SKM-1 (cell line): ENCODE results near the gene CCNE1.
"Not testable (repeated sequence)": the region's sequence is repeated elsewhere in the genome, so short reads cannot be mapped to it uniquely, and the experiment has no call there.

Source experiments
- DNase-seq: peaks from one replicate; lab custom pipeline; 2025; ENCODE audit not compliant: unreplicated experiment; lab: John Stamatoyannopoulos, UW

CCNE1 gene

DNA sequence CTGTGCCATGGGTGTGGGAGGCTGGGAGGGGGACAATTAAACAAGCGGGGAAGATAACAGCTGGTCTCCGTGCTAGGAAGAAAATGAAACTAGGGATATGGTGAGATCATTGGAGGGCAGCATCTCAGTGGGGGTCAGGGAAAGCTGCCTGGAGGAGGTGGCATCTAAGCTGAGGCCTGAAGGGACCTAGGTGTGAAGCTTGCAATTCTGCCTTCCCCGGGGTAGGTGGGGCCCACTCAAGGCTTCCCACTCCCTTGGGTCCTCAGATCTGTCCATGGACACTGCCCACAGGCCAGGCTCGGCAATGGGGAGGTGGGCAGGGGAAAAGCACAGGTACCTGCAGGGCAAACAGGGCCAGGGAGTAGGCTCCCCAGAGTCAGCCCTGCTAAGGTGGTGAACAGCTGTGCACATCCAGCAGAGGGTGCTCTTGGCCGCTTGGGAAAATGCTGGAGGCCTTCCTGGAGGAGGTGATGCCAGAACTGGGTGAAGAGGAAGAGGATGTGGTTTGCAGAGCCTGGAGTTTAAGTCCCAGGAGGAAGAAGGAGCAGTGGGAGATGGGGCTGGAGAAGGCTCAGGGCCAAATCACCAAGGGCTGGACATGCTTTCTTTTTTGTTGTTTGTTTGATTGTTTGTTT, 25.7 kb upstream of the CCNE1 start:
- no peak for DNase-seq

DNA sequence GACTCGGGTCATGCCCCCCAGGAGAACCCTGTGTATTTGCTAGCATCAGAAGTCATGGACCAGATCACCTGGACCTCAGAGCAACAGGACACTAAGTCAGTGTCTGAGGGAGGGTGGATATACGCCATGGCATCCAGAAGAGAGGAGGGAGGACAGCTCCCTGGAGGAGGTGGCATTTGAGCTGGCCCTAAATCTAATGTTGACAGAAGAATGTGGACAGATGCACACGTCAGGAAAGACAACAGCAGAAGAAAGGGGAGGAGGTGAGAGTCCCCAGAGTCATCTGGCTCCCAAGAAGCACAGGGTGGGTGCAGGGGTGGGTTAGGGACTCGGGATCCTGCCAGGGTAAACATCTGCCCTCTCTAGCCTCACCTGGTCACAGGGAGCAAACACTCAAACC, 24.5 kb upstream of the CCNE1 start:
- no peak for DNase-seq

DNA sequence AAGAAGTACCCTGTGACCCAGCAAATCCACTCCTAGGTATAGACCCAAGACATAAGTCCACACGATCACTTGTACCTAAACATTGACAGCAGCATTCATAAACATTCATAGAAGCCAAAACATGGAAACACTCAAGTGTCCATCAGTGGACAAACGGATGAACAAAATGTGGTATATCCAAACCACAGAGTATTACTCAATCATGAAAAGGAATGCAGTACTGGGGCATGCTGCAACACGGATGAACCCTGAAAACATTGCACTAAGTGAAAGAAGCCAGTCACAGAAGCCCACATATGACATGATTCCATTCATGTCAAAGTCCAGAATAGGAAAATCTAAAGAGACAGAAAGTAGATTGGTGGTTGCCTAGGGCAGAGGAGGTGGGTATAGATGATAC, 22.8 kb upstream of the CCNE1 start:
- DNase-seq = peak; percentile 41

DNA sequence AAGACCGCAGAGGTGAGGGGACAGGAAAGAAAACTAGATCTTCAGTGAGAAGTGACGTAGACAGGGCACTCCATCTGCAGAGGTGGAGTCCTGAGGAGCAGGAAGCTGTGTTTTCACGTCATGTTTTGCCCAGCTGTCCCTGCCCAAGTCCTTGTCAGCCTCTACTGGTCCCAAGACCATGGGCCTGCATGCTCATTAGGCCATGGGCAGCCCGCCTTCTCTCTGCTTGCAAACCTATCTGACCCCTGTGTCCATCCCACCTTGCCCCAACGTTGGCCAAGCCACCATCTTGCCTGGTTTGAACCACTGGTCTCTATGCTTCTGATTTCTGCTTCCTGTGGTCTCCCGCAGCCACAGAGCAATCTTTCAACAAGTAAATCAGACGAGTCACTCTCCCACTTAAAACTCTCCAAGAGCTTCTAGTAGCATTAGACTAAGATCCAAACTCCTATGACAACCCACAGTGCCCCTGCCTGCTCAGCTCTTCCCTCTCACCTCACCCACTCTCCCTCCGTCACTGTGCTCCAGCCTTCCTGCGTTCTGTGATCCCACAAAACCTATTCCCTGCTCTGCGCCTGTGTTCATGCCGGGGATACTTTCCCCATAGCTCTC, 18.6 kb upstream of the CCNE1 start:
- DNase-seq = no peak

DNA sequence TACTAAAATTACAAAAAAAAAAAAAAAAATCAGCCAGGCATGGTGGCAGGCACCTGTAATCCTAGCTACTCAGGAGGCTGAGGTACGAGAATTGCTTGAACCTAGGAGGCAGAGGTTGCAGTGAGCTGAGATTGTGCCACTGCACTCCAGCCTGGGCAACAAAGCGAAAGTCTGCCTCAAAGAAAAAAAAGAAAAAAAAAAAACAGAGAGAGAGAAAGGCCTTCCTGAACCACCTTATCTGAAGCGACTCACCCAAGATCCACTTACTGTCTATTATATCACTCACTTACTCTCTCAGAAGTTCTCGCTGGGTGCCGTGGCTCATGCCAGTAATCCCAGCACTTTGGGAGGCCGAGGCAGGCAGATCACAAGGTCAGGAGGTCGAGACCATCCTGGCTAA, 17.3 kb upstream of the CCNE1 start:
- not testable (repeated sequence) for DNase-seq

DNA sequence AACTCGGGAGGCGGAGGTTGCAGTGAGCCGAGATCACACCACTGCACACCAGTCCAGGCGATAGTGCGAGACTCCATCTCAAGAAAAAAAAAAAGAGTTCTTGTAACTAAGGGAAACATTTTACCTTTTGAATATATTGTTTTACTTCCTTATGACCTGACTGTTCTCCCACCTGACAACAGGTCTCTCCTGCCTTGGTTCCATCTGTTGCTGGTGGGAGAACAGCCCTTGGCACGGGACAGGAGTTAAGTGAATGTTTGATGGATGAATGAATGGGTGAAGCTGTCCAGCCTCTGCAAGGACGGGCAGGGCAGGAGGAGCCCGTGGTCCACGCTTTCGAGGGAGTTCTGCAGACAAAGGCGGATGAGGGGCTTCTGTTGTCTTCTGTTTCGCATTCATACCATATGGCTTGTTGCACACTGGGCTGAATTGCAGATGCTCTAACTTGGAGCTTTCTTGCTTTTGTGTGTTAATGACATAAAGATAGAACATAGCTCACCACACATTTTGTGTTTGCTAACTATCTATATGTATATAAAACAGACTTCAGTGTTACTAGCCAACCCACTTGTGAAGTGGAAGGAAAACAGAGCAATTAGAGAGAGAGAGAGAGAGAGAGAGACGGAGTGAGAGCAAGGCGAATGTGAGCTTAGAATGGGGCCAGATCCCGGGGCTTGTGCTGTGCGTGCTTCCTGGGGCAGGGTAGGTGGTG, 16.2 kb upstream of the CCNE1 start:
- no peak for DNase-seq

DNA sequence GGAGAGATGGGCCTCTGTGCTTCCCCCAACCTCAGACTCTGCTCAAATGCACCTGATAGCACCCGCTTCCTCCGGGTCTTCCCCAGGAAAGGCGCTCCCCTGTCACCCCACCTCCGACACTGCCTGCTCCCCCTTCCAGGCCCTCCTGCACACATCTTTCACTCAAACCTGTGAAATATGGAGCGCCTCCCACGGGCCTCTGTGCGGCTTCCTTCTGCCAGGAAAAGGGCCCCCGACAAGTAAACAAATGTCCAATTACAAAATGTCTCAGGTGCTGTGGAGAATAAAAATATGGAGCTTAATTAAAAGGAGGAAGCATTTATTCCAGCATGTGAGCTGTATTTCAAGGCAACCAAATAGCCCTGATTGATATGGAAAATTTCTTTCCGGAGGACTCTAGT, 15.6 kb upstream of the CCNE1 start:
- no peak for DNase-seq

DNA sequence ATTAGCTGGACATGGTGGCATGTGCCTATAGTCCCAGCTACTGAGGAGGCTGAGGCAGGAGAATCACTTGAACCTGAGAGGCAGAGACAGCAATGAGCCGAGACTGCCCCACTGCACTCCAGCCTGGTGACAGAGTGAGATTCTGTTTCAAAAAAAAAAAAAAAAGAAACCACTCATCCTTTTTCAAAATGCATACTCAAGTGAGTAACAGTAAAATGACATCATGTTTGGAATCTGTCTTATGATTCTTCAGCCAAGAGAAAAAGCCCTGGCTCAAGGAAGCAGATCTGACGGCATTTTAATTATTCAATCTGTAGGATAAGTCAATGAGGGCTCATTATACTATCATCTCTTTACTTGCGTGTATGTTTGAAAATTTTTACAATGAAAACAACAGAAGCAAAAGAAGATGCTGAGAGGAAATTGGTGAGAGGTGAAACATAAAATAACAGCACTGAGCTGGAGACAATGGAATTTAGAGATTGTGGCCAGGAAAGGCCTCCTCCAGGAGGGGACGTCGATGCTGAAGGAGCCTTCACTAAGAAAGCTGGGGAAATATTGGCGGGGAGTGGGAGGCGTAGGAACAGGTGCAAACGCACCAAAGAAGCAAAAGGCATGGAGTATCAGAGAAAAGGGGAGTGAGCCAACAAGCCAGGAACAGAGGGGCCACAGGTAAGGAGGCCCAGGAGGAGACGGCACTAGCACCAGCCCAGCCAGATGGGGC, 12.9 kb upstream of the CCNE1 start:
- DNase-seq = no peak

DNA sequence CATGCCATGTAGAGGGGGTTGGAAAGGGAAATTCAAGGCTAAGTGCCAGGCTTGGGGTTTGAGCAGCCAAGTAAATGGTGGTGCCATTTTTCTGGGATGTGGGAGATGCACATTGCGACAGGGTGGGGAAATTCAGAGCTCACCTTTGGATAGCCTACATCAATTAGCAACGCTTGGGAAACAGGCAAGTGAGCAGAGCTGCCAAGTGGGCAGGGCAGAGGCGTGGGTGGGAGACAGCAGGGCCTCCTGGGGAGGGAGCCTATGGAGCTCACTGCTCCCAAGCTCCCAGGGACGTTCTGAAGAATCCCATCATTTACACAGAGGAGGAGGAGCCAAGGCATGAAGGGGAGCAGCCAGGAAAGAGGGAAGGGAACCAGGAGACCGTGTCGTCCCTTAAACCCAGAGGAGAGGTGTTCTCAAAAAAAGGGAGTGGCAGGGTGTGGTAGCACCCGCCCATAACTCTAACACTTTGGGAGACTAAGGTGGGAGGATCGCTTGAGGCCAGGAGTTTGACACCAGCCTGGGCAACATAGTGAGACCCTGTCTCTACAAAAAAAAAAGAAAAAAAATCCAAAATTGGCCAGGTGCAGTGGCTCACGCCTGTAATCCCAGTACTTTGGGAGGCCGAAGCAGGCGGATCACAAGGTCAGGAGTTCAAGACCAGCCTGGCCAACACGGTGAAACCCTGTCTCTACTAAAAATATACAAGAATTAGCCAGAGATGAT, 11.5 kb upstream of the CCNE1 start:
- DNase-seq = no peak

DNA sequence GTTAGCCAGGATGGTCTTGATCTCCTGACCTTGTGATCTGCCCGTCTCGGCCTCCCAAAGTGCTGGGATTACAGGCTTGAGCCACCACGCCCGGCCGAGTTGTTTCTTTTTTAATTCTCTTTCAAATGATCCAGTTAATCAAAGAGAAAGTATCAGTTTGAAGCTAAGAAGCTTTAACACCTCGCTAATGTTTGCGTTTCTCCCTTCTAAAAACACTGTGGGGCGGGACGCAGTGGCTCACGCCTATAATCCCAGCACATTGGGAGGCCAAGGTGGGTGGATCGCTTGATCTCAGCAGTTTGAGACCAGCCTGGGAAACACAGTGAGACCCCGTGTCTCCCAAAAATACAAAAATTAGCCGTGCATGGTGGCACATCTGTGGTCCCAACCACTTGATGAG, 7.8 kb upstream of the CCNE1 start:
- DNase-seq = not testable (repeated sequence)

DNA sequence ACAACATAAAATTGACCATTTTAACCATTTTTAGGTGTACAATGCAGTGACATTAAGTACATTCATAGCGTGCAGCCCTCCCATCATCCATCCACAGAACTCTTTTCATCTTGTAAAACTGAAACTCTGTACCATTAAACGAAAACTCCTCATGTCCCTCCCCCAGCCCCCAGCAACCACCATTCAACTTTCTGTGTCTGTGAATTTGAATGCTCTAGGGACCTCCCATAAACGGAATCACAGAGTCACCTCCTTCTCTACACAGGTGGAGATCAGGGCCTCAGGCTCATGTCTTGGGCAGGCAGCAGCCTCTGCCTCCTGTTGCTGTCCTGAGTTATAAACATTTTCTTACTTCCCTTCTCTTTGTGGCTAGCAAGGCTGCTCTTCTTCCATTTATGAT, 7.3 kb upstream of the CCNE1 start:
- DNase-seq = no peak

DNA sequence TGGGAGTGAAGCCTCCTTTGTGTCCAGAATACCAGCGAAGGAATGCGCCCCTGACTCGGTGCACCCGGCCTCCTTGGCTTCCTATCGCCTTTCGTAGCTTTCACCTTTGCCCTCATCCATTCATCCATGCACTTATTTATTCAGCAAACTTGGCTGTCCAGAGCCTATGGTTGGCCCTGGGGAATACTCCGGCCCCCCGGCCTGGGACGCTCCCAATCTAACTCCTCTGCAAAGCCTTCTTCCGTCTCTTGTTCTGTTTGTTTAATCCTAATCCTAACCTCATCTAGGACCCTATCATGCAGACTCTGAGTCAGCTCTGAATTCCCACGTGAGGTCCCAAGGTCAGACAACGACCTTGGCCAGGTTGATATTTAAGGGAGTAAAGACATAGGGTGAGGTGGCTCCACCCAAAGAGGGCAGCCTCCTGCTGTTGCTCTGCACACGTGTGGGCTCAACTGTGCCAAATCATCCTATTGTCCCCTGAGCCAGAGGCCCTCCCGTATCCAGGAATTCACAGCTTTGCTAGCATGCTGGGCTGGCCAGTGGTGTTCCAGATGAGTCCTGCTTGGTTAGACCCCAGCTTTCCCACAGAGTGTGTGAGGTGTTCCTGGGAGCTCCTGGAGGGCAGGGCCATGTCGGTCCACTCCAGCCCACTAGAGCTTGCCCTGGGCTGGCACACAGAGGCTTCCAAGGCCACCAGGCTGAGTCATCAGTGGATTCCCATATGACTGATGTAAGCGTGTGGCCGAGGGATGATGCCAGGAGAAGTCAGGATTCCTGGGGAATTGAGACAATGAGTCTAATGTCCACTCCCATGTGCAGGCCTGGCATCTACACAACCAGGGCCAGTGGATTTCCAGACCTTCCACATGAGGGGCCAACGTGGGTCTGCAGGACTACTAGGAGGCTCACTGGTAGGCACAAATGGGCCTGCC, 6.5 kb upstream of the CCNE1 start:
- DNase-seq = no peak

DNA sequence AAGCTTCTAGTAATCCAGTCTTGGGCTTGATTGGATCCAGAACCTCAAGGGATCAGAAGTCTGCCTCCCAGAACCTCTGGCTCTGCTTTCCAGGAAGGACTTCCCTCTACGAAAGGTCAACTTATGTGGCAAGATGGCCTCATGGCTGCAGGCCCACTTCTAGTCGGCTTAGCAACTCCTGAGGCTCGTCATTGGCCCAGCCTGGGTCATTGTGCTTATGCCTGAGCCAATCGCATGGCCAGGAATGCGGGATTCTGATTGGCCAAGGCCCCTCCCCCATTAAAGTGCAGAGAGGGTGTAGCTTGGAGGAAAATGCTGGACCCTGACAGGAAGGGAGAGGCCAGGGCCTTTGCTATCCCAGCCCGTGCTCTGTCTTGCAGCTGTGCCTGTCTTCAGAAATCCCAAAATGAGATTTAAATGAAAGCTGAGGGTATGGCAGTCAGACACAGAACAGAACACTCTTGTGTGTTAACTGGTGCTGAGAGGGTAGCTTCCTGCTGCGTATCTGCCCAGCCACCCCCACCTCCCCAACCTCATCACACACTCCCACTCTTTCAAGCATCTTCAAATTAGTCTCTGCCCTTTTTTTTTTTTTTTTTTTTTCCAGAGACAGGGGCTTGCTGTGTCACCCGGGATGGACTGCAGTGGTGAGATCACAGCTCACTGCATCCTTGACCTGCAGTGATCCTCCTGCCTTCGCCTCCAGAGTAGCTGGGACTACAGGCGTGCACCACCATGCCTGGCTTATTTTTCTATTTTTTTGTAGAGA, 5.5 kb upstream of the CCNE1 start:
- no peak for DNase-seq

DNA sequence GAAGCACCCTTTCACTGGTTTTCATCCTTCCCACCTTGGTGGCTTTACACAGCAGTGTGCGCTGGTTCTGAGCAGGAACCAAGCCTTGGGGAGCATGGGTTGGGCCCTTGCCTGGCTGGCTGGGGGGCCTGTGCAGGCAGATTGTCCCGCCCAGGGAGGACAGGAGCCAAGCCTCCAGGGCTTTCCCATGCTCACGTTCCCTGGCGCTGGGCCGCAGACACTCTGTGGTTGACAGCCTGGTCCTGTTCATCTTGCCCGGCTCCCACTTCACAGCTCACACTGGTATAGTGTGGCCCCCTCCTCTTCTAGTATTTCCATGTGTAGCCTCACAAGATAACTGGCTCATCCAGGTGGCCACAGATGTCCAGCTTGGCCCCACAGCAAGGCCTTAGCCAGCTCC, 4.6 kb upstream of the CCNE1 start:
- DNase-seq = no peak

DNA sequence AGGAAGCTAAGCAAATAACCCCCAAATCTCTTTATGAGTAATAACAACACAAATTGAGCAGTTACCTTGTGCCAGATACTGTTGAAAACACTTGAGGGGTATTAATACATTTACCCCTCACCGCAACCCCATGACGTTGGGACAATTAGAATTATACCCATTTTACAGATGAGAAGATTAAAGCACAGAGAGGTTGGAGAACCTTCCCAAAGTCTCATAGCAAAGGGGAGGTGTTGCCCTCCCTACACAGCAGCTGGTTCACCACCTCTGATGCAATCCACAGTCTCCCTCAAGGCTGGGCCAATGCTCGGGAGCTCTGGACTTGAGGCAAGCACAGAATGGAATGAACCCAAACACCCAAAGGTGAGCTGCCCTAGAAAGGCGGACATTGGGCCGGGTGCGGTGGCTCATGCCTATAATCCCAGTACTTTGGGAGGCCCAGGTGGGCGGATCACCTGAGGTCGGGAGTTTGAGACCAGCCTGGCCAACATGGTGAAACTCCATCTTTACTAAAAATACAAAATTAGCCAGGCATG, 3.9 kb upstream of the CCNE1 start:
- no peak for DNase-seq

DNA sequence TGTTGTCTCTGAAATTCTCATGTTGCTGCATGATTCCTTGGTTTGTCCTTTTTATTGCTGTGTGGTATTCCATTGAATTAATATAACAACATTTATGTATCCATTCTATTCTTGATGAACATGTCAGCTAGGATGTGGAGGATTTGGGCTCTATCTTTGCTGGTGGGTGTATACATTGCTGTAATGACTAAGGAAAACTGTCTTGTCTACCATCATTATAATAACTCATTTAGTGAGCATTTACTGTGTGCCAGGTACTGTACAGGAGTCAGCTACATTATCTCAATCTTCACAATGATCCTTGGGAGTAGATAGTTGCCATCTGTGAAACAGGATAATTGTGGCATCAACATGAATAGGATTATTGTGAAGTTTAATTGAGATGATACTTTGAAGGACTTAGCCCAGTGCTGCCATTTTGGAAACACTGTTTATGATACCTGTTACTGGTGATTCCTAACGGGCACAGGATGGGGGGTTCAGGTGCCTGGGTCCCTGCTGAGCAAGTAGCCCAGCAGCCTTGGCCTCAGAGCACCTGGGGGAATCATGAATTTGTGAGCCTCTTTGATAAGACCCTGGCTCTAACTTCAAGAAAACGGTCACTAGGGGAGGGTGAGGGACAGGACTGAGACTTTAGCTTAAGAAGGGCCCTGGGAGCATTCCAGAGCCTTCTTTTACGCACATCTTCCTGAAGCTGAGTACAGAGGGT, 1.8 kb upstream of the CCNE1 start:
- no peak for DNase-seq

DNA sequence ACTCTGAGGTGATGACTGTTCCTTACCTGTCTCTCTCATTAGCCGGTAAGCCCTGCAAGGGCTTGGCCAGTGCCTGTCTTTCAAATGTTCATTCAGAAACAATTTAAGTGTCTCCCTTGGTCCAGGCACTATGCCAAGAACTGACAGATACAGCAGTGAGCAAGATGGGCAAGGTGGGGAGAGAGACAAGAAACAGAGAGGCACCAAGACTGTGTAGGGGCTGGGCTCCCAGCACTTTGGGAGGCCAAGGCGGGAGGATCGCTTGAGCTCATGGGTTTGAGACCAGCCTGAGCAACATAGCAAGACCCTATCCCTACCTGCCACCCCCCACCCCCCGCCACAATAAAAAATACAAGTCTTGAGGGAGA, 1.3 kb upstream of the CCNE1 start:
- DNase-seq = no peak

DNA sequence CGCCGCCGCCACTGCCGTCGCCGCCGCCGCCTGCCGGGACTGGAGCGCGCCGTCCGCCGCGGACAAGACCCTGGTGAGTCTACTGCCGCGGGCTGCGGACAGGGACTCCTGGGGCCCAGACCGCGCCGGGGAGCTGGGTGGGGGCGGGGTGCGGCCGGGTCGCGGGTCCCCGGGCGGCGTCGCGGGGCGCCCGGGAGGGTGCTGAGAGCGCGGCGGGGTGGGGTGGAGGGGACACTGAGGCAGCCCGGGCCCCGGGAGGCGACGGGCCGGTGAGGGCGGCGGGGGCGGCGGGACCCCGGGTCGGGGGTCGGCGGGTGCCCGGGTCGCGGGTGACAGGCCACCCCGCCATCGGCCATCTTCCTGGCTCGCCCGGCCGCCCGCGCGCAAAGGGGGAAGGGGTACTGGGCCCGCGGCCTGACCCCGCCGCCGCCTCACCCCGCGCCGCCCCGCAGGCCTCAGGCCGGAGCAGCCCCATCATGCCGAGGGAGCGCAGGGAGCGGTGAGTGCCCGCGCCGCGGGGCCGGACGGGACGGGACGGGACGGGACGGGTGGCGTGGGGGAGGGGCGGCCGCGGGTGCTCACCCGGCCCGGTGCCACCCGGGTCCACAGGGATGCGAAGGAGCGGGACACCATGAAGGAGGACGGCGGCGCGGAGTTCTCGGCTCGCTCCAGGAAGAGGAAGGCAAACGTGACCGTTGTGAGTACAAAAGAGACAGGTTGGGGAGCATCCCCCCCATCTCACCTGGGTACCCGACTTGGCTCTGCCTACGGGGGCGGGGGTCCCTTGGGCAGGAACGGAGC, 489 bp downstream of the CCNE1 start:
- no peak for DNase-seq
